ENCODE measurements around the gene PRKCQ. TPM values are rescaled to one million over a fixed set of nuclear protein-coding genes. Genes with fewer than 3 reads are reported as not detected.

PRKCQ gene
- total RNA-seq, 1 experiment from 2014 or later: 12.1 TPM

DNA sequence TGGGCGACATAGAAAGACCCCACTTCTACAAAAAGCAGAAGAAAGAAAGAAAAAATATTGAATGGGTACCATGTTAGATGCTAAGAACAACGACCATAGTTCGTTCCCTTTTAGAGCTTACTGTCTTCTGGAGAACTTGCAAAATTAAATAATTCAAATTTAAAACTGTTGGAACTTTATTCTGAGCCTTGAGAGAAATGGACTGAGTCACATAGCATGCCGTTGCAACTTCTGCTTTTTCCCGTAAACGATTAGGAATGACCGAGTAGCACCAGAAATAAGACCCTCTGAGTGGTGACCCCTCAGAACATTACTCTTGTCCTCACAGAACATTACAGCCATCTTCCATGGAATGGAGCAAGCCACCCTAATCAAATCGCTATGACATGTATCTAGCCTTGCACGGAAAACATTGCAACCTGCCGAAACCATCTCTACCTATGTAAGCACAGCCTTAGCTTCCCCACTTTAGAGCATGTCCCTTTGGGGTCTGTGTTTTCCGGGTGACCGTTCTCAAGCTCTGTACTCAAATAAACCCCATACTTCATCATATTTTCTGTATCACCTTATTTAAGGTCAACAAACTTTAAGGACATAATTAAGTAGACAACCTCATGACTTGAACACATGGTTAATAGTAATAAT, 179.1 kb downstream of the PRKCQ start:
- no peak overlapping the region for H3K4me2 ChIP-seq (ENCODE audit: insufficient read depth, insufficient read length, low read length)
- no peak overlapping the region for H2AK5ac ChIP-seq (ENCODE audit: insufficient read length, low read length)
- no peaks in the 10 kb centered on the region for H3K4me1 ChIP-seq (ENCODE audit: insufficient read depth, low read length)
- Mint-ChIP-seq H3K4me3 (no peak overlapping the region), H3K36me3 (ENCODE audit: insufficient read depth in 1 of 3, low read depth in 3 of 3) (no peaks in the 10 kb centered on the region), H3K4me1 (peaks cover 26% of the 10 kb centered on the region in 2 experiments), H3K9me3 (no peaks in the 10 kb centered on the region), H3K27me3 (ENCODE audit: low read depth) (peaks cover 8% of the 10 kb centered on the region), H3K27ac (no peak overlapping the region)
- H3K27me3 ChIP-seq (ENCODE audit: insufficient read depth, low read length): no peaks in the 10 kb centered on the region
- no peak overlapping the region for H2AFZ ChIP-seq (ENCODE audit: low read length)
- H3K79me2 ChIP-seq (ENCODE audit: insufficient read depth, low read length): no peaks in the 10 kb centered on the region
- no peak overlapping the region for H3K4ac ChIP-seq (ENCODE audit: low read depth, low read length)
- H3K79me1 ChIP-seq (ENCODE audit: insufficient read depth, low read depth, low read length, poor library complexity, severe bottlenecking): no peaks in the 10 kb centered on the region
- H3K27ac ChIP-seq (ENCODE audit: insufficient read length, low read depth, low read length): no peak overlapping the region
- H3K56ac ChIP-seq (ENCODE audit: insufficient read length, low read depth, low read length): no peak overlapping the region
- H3K14ac ChIP-seq (ENCODE audit: insufficient read depth, low read length): no peak overlapping the region
- no peak for DNase-seq
- no peak overlapping the region for H2BK120ac ChIP-seq (ENCODE audit: low read depth, low read length, poor library complexity, severe bottlenecking)
- H3K23ac ChIP-seq (ENCODE audit: insufficient read length, low read depth, low read length): no peak overlapping the region
- H4K20me1 ChIP-seq (ENCODE audit: control insufficient read depth, insufficient read depth, insufficient read length): no peaks in the 10 kb centered on the region
- no peak overlapping the region for H3K18ac ChIP-seq (ENCODE audit: insufficient read length, low read depth, low read length)
- no peak overlapping the region for H2BK5ac ChIP-seq (ENCODE audit: insufficient read length, low read length)
- WGBS (ENCODE audit: extremely low coverage, insufficient read length, low lambda C conversion rate): no CpG with 5 or more reads among the region's 12 CpGs
- H2BK12ac ChIP-seq (ENCODE audit: insufficient read length, low read depth, low read length): no peak overlapping the region
- no peaks in the 10 kb centered on the region for H3K9me3 ChIP-seq (ENCODE audit: control insufficient read depth, low read depth, low read length)
- no peak overlapping the region for H2BK20ac ChIP-seq (ENCODE audit: low read depth, low read length, poor library complexity, severe bottlenecking)
- H4K91ac ChIP-seq (ENCODE audit: insufficient read length, low read depth, low read length): no peak overlapping the region
- no peak overlapping the region for H3T11ph ChIP-seq (ENCODE audit: low read length)
- H4K5ac ChIP-seq (ENCODE audit: insufficient read length, low read depth, low read length): no peak overlapping the region
- TF ChIP-seq, protein P1, sequence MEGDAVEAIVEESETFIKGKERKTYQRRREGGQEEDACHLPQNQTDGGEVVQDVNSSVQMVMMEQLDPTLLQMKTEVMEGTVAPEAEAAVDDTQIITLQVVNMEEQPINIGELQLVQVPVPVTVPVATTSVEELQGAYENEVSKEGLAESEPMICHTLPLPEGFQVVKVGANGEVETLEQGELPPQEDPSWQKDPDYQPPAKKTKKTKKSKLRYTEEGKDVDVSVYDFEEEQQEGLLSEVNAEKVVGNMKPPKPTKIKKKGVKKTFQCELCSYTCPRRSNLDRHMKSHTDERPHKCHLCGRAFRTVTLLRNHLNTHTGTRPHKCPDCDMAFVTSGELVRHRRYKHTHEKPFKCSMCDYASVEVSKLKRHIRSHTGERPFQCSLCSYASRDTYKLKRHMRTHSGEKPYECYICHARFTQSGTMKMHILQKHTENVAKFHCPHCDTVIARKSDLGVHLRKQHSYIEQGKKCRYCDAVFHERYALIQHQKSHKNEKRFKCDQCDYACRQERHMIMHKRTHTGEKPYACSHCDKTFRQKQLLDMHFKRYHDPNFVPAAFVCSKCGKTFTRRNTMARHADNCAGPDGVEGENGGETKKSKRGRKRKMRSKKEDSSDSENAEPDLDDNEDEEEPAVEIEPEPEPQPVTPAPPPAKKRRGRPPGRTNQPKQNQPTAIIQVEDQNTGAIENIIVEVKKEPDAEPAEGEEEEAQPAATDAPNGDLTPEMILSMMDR (conservative IDR thresholded peaks at IDR 0.05): no peak
- no peaks in the 10 kb centered on the region for H3K23me2 ChIP-seq (ENCODE audit: insufficient read length, low read depth, low read length, poor library complexity, severe bottlenecking)
- no peak overlapping the region for H4K8ac ChIP-seq (replicated peaks; ENCODE audit: insufficient read length, low read depth, low read length)
- no peak overlapping the region for H2BK15ac ChIP-seq (ENCODE audit: low read depth, low read length)
- H3K9ac ChIP-seq (ENCODE audit: extremely low read depth, insufficient read length, low read length): no peak overlapping the region
